Frontal cortex (tissue), 4 donors: ENCODE data around the gene TYRP1. TPM values are rescaled to one million over a fixed set of nuclear protein-coding genes. Genes with fewer than 3 reads are reported as not detected.

ENCODE experiments used
- DNase-seq, 2 donors: peaks; one replicate each; pipeline ENCODE4 v3.0.0; 2012; ENCODE audit warnings: low spot score in 2 of 2
- FAIRE-seq: peaks from 2 replicates; lab custom pipeline; 2012; peaks lifted over from hg19 to GRCh38; lab: Jason Lieb, UNC
- total RNA-seq: library from RNA; depleted of rRNA; stranded (reverse); fragments of >200 nt; gene quantifications from one replicate; pipeline ENCODE4 v1.2.3, GENCODE V29; 2014
- donor health status: control.
- donor health status: control.
- donor health status: control.

The TYRP1 gene
- total RNA-seq, 1 donor from 2014 or later: 2.4 TPM

DNA sequence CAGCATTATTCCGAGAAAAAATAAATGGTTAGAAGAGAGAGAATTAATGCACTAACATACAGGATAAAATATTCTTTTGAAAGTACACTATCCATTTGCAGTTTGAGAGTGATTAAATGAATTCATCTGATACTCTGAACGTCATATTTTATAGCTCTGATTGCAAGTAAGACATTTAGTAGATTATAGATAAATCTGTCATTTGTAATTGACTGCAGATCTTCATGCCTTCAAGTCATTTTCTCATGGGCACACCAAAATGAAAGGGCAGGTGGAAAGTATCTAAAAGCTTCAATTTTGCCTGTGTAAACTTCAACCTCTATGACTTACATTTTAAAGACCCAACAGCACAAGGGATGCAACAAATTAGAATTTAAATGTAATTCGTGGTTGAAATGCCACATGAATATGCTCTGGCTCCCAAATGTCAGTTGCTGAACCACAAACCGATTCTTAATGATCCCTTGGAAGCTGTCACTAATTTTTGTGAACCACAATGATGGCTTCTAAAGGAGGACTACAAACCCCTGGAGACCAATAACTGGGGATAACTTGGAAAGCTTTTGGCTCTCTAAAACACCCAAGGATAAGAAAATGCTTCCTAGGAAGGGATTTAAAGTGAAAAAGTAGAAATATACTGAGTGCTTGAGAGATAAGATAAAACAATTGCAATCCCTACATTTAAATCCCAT is 3.9 kb downstream of the TYRP1 start:
- no peak for FAIRE-seq

DNA sequence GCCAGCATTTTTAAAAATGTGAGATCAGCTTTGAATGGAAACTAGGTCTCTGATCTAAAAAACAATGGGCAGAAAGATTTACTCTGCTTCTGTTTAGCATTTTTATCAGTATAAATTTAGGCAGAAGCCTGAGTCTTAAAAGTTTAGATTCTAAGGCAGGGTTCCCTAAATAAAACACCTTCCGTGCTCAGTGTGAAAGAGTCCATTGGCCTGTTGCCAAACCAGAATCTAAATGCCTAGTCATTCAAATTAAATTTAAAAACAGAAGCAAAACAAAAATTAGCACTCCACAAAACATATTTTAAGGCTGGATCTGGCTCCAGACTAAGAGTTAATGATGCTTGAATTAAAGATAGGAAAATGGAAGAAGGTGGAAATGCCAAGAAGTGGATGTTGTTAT is 4.5 kb downstream of the TYRP1 start:
- no peak for FAIRE-seq

More for the DNA sequence above, 3.9 kb downstream of the TYRP1 start:
- DNase-seq: no peak

DNA sequence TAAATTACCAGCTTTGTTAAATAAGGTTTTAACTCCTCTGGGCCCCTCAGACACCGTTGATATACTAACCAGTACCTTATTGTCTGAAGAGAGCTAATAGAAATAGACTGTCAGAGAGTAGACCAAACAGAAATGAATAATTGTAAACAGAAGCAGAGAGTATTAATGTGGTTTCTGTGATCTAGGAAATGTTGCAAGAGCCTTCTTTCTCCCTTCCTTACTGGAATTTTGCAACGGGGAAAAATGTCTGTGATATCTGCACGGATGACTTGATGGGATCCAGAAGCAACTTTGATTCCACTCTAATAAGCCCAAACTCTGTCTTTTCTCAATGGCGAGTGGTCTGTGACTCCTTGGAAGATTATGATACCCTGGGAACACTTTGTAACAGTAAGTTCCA is 5.1 kb downstream of the TYRP1 start:
- DNase-seq (no peak), FAIRE-seq (no peak)

More for the DNA sequence above, 4.5 kb downstream of the TYRP1 start:
- no peak for DNase-seq

DNA sequence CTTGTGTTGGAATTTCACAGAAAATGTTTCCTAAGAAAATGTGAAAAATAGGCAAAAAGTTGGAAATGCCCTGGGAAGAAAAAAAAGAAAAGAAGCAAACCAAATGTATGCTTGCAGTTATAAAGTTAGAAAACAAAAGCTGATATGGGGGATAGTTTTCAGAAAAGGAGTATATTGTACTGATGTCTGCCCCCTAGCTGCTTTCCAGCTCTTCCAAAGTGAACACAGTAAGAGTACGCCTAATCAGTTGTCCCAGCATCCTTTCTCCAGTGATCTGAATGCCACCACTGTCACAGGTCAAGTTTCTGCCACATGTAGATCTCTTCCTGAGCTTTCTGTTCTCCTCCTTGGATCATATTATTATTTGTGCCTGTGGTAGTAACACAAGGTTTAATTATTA is 5.8 kb downstream of the TYRP1 start:
- DNase-seq (no peak), FAIRE-seq (no peak)

DNA sequence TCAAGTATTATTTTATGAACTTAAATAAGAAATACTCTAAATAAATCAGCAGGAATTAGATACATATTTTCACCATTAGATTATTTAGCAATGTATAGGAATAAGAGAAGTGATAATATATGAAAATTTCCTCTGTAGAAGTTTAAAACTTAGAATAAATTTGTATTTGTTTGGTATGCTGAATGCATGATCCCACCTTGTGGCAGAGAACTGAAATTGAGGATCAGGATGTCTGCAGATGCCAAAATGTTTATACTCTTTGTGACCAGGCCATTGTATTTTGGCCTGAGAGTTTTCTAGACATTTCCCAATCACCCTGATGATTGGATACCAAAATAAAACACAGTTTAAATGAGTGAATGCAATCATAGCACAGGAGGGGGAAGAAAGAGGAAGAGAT is 6.3 kb downstream of the TYRP1 start:
- no peak for FAIRE-seq

DNA sequence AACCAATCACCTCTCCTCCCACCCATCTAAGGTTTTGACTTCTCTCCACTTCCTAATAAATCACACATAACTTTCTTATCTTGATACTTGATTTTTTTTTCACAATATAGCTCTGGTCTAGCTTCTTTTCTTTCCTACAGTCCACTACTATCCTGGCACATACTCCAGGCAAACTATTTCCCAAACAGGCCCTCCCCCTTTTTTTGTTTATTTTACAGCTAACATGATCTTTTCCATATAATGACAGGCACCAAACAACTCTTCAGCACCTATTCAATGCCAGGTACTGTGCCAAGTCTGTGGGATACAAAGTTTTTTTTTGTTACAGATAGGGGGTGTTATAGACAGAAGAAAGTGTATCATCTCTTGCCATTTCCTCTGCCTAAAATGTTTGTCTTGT is 7.9 kb downstream of the TYRP1 start:
- FAIRE-seq (no peak), DNase-seq (no peak)

More for the DNA sequence above, 6.3 kb downstream of the TYRP1 start:
- no peak for DNase-seq

DNA sequence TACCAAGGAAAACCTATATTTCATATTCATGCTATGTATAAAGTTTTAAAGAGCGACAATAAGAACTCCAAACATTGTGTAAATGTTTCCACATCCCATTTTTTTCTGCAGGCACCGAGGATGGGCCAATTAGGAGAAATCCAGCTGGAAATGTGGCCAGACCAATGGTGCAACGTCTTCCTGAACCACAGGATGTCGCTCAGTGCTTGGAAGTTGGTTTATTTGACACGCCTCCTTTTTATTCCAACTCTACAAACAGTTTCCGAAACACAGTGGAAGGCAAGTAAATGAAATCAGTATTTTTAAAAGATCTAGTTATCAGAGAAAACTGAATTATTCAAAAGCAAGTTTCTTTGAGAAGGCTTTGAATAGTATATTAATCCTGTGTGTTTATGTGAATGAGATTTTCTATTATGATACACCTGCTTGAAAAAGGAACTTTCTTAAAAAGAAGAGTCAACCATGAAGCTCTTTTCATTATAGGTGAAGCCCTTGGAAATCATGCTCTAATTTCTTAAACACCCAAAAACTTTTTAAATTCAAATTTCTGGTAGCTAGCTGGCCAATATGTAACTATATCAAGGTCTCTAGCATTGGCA is 9.1 kb downstream of the TYRP1 start:
- peak in 1 of 2 donors; percentile 8 for DNase-seq
- FAIRE-seq: no peak

DNA sequence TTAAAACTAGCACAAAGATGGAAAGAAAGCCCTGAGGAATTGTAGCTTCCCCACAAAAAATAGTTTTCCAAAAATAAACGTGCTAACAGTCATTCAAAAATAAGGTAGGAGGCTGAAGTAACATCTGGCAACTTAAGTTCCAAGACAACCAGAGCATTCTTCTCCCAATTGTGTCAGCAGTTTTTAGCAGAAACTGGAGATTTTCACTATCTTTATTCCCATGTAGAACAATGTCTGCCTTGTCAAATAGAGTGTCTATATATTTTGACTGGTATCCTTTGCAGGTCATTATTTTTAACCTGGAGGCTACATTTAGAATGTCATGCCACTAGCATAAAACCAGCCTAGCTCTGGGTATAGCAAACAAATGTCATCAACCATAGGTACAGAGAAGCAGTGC is 10.8 kb downstream of the TYRP1 start:
- FAIRE-seq: no peak

DNA sequence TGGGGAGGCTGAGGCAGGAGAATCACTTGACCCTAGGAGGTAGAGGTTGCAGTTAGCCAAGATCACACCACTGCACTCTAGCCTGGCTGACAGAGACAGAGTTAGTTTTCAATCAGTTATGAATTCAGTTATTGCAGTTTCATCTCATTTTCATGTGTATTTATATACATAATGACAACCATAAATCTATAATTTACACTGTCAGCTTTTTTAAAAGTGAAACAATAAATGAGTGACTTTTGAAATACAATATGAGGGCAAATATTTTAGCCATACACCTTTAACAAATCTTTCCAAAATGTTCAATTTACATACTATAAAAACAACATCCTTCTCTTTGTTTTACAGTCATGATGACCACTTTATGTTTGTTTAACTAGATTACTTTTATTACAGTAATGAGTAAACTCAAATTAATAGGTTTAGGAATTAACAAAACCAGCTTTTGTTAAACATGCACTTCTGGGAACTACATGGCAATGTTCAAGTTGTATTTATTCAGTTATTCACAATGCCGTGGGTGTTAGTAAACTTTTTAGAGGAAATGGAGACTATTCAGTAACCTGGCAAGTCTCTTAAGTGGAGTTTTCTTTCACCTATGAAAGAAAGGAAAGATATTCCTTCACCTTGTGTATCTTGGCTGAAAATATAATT is 12.7 kb downstream of the TYRP1 start:
- FAIRE-seq (no peak), DNase-seq (no peak)

More for the DNA sequence above, 10.8 kb downstream of the TYRP1 start:
- DNase-seq: no peak

DNA sequence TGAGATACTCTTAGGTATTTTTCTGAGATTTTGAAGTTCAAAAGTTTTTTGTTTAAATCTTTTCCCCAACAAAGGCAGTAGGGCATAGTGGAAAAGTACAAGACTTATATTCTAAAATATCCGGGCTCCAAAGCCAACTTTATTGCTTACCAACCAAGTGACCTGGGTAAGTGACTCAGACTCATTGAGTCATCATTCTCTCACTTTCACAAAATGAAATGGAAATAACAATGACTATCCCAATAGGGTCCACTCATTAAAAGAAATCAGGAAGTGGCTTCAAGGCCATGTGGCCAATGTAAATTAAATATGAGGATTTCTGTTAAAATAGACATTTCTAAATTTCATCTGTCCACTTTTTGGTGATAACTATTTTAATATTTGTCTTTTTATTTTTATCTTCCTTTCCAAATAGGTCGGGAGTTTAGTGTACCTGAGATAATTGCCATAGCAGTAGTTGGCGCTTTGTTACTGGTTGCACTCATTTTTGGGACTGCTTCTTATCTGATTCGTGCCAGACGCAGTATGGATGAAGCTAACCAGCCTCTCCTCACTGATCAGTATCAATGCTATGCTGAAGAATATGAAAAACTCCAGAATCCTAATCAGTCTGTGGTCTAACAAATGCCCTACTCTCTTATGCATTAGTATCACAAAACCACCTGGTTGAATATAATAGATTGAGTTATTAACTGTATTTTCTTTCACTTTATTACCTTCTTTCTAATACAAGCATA is 15.5 kb downstream of the TYRP1 start:
- FAIRE-seq (no peak), DNase-seq (no peak)

DNA sequence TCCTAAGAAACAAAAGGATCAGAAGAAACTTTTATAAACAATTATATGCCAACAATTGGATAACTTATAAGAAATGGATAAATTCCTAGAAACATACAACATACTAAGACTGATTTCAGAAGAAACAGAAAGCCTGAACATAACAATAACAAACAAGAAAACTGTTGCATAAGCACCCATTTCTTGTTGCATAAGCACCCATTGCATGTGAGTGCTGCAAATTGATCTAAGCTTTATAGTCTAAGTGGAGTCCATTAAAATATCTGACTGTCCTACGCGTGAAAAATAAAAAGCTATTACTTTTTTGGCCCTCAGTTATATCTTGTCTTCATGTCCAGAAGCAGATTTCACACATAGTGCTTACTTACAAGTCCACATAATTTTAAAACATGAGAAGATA is 19.3 kb downstream of the TYRP1 start:
- DNase-seq: no peak
- FAIRE-seq: no peak

DNA sequence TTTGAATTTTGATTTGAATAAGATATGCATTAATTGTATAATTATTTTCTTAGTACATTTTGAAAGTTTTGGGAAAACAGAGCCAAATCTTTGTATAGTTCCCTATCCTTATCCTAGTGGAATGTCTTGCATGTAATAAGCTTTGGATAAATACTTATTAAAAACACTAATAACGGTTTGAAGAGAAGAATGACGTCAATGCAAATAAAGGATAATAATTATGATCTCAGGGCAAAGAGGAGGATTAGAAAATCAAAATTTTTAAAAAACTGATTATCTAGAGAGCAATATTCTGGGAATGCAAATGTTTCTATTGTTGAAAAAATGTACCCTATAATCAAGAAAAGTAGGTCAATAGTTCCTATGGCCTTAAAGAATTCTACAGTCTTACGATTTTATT is 22.1 kb downstream of the TYRP1 start:
- FAIRE-seq (no peak), DNase-seq (no peak)

DNA sequence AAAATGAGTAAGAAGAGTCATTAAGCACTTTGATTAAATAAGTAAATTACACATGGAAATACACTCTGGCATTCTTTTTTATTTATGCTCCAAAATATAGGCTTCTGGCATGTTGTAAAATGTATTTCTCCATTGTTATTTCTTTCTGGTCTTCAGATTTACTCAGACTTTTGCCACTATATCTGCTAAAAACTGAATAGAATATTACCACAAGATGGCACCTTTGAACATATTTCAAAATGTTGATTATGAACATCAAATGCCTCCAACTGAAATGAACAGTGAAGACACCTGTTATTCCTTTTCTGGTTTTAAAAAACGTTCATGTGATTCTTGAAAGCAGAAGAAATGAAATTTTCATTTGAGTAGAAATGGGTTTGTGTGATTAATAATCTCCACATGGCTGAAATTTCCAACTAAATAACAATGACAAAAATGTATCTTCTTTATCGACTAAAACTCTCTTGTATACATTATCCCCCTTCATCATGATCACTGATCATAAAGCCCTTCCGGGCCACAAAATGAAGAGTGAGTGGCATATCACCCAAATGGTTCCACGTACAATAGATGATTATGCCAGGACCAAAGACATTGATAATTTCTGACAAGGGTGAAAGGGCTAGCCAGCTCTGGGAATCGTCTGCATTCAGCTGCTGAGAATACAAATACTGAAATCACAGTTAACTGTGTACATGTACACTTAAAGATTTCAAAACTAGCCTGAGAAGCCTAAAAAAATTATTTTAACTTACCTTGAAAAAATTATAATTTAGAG is 23.8 kb downstream of the TYRP1 start:
- FAIRE-seq: peak; percentile 34
- no peak for DNase-seq

DNA sequence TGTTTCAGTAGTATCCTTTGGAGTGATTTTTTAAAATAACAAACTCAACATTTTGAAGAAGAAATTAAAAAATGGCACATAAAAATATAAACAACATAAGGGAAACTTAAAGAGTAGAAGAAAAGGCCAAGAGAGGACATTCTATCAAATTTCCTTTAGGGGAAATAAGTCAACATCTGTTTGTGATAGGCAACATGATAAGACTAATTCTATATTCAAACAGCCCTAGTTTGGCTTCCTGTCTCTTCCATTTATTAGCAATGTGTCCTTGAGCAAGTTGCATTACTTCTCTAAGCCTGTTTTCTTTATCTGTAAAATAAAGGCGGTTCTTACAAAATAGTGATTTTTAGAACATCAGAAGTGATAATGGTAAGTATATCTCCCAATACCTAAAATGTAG is 24.7 kb downstream of the TYRP1 start:
- no peak for FAIRE-seq
- DNase-seq: no peak

DNA sequence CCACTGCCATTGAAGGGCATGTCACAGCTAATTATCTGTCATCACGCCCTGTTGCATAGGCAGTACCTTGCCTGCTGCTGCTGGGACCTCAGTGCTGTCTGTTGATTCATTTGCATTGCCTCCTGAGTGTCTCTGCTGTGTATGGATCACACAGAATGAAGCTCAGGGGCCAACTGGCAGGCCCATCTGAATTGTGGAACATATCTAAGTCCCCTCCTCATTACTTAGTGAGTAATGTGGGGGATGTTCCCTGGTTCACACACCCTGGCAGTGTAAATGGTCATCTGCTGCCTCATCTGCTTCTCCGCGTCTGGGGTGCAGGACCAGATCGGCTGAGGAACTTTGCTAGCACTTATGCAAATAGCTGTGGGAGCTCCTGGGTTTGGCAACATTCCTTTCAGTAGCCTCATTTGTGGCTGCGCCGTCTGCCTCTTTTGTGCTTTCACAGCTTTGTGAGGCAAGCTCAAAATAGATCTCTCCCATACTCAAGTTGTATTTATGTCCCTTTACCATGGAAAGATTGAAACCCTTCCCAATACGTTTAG is 25.4 kb downstream of the TYRP1 start:
- FAIRE-seq: no peak

DNA sequence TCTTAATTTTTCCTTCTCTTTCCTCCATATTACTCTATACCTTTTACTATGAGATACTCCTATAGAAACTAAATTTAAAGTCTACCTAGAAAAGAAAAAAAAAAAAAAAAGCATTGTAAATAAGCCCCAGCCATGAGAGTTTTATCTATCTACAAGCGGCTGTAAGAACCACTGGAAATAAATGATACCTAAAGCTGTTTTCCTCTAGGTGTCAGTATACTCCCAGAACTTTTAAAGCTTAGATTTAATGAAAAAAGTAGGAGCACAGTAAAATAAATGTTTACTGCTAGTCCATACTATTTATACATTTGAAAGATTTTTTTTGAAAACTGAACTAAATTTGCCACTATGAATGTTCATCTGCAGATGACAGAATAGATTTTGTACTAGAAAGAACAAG is 26.2 kb downstream of the TYRP1 start:
- FAIRE-seq: peak; percentile 68
- no peak for DNase-seq

More for the DNA sequence above, 25.4 kb downstream of the TYRP1 start:
- no peak for DNase-seq

DNA sequence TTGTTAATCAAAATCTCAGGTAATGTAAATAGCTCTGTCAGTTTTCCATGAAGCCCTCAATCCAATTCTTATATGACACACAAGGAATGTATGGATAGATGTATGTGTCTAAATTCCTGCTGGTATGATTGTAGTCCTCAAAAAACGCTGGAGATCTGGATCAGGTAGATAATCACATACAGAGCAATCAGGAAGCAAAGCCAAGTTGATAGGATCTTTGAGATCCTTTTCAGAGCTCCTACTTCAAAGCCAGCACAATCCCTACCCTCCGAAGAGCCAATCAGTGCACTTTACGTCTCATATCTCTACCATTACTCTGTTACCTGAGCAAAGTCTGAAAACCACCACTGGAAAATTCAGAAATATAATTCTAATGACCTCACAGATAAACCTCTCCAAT is 27.4 kb downstream of the TYRP1 start:
- DNase-seq: no peak
- no peak for FAIRE-seq

DNA sequence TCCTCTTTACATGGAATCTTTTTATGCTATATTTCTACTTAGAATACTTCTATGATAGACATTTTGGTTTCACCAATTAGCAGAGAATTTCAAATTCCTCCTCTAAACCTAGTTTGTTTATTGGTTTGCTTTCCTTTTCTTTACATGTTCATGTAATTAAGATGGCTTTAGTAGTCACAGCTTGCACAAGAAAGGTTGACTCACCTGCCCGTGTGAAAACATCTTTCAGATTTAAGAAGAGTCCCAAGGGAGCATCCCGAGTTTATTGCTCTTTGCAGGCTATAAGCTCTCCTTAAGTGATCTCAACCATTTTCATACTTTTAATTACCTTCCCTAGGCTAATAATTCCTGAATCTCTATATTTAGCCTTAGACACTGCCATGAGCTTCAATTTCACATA is 28.9 kb downstream of the TYRP1 start:
- no peak for DNase-seq
- no peak for FAIRE-seq

DNA sequence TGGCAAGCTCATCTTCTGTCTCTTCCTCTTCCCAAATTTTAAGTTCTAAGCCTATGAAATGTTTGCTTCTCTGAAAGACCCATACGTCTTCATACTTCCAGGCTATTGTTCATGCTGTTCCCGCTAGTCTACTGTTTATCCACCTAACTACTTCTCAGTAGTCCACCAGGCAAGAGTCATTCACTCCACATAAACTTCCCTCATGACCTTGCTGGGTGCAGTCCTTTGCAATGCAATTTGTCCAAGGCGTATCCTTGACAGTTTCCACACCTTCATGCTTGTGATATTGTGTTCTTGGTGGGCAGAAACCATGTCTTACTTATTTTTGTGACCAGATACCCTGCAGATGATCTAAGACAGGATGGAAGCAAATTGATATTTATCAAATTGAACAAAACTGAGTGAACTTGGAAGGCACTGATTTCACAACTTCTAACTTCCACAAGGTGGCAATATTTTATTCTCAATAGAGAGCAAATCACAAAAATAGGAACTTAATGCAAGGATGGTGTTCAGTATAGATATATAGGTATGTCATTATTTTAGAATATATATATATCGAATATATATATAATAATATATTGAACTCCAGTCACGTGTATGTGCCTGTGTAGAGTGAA is 30.3 kb downstream of the TYRP1 start:
- FAIRE-seq (peak; percentile 90), DNase-seq (peak; percentile 3 to 6)
